ENCODE results near the gene P3H2.
"Not testable (repeated sequence)": the region's sequence is repeated elsewhere in the genome, so short reads cannot be mapped to it uniquely, and the experiment has no call there.

Gene P3H2

DNA sequence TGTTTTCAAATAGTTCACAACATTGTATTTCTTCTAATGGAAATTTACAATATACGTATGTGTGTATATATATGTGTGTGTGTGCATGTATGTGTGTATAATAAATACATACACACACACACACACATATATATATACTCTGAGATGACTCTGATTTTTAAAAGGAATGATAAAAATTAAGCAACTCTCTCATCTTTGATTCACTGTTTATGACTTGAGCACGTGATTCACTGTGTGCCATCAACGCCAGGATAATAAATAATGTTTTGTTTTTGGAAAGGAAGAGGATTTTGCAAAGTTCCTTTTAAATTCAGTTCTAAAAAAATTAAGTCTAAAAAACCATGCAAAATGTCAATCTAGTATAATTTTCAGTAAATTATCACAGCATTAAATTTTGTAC lies 132.4 kb downstream of the P3H2 start:
- no peak for DNase-seq (ENCODE audit: low read depth in 4 of 4, low spot score in 1 of 4)

DNA sequence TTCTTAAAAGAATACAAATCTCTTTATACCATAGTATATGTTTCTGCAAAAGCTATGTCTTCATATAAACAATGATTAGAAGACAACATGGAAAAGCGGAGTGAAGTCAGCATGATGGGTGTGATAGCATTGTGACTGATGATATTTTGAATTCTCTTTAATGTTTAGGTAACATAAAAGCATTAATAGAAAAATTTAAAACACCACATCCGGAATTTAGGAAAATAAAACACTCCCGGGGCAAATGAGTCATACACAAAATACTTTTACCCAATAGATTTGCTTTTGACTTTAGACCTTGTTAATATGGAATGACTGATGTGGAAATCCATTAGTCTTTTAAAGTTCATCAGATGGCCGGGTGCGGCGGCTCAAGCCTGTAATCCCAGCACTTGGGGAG lies 134.7 kb downstream of the P3H2 start:
- DNase-seq (ENCODE audit: low read depth in 4 of 4, low spot score in 1 of 4): no peak

DNA sequence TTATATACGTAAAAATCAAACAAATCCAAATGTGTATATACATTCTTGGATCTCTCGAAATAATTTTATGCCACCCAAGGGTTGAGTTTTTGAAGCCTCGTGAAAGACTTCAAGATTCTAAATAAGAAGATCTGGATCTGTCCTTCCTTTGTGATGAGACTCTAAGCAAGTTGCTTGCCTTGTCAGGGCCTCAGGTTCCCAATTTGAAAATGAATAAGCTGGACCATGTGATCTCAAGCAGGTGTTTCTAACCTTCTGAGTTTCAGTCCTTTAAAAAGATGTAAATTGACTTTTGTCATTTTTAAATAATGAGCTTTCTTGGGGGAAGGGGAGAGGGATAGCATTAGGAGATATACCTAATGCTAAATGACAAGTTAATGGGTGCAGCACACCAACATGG lies 137.1 kb downstream of the P3H2 start:
- no peak for DNase-seq (ENCODE audit: low read depth in 4 of 4, low spot score in 1 of 4)

DNA sequence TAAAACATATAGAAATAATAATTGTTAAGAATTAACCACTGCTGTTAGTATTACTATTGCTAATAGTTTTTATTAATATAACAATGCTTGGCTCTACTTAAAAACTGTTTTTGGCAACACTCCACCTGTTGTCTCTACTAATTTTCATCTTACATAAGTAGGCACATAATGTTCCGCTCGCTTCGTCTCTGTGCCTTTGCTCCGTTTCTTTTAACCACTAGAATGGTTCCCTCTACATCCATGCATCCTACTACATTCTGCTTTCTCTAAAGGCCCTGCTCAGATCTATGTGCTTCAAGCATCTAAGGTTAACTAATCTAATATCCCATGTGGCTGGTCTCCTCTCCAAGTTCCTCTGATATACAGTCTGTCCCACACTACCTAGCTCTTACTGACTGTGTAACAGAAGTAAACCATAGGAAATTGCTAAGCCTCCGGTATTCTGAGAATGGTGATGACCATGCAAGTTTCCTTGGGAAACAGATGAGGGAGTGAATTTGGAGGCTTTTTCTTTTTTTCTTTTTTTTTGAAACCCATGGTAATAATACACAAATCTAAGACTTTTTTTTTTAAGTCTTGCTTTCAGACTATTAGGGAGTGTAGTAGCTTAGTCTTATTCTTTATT lies 138.3 kb downstream of the P3H2 start:
- no peak for DNase-seq (ENCODE audit: low read depth in 4 of 4, low spot score in 1 of 4)

DNA sequence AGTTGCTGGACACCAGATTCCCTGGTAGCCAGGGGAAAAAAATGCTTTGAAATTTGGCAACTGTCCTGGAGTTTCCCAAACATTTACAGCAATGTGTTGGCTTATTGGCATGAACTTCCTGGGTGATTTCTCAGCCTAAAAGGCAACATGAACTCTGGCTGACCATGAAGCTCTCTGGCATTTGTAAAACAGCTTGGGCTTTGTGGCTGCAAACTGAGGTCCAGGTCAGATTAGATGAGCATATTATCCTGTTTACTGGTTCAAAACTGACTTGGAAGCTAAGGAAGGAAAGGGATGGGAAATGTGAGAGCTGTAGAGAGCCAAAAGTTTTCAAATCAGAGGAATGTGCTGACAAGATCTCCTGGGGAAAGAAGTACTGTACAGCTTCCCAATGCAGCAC lies 139.0 kb downstream of the P3H2 start:
- DNase-seq (ENCODE audit: low read depth in 4 of 4, low spot score in 1 of 4): no peak

DNA sequence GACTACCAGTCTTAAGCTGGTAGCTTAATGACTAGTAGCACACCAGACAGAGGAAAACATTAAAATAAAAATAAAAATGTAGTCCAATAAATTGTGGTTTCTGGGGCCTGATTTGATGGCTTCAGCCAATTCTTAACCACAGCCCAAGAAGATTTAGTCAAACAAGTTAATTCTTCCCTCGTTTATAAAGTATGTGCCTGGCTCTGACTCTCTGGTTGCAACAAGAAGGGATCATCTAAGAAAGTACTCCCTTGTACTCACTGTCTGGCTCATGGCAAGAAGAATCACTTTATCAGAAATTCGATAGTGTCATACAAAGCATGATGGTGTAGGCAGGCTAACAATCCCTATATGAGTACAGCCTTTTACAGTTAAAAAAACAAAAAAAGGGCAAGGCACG lies 141.9 kb downstream of the P3H2 start:
- DNase-seq (ENCODE audit: low read depth in 4 of 4, low spot score in 1 of 4): no peak

DNA sequence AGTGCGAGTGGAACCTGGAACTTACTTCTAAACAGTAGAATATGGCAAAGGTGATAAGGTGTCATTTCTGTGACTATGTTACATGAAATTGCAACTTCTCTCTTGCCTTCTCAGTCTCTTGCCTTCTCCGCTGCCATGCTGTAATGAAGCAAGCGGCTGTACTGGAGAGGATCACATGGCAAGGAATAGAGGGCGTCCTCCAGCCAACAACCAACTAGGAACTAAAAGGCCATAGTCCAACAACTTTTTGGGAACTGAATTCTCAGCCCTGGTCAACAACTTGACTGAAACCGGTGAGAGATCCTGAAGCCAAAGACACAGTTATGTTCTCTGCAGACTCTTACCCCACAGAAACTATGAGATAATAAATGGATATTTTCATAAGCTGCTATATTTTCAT lies 143.5 kb downstream of the P3H2 start:
- no peak for DNase-seq (ENCODE audit: low read depth in 4 of 4, low spot score in 1 of 4)

DNA sequence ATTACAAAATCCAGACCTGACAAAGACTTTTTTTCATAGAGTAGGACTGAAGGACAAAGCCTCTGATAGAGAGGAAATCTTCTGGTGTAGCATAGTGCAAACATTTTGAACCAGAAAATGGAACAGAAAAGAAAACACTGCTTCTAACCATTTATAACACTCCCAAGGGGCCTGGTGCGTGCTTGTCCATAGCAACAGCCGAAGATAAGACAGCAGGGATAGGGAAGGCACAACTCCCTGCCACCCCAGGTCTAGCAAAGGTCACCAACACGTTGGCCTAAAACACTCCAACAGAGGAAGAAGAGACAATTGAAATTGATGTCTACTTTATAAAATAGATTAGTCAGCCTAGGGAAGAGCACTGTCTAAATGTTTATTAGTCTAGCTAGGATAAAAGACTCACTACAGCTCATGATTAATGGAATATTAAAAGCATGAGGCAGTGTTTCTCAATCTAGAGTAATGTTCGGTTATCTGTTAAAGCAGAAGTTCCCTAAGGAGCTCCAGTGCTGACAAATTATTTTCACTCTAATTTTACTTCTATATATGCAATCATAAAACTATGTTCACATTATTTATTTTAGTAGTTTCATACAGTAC lies 145.2 kb downstream of the P3H2 start:
- DNase-seq (ENCODE audit: low read depth in 4 of 4, low spot score in 1 of 4): no peak

DNA sequence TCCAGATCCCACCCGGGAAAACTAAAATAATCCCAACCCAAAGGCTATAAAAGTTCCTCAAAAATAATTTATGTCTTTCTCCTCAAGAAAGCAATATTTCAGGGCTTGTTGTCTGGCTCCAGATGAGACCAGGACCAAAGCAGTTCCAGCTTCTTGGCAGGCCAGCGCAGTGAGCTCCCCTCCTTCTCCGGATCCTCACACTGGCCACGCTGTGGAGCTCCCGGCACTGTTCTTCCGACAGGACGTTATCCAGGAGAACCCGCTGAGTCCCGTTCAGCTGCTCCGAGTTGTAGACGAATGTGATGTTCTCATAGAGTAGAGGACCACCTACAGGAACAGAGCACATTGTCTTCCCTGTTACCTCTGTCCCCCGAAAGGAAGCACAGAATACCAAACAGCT lies 146.3 kb downstream of the P3H2 start:
- DNase-seq (ENCODE audit: low read depth in 4 of 4, low spot score in 1 of 4): no peak

DNA sequence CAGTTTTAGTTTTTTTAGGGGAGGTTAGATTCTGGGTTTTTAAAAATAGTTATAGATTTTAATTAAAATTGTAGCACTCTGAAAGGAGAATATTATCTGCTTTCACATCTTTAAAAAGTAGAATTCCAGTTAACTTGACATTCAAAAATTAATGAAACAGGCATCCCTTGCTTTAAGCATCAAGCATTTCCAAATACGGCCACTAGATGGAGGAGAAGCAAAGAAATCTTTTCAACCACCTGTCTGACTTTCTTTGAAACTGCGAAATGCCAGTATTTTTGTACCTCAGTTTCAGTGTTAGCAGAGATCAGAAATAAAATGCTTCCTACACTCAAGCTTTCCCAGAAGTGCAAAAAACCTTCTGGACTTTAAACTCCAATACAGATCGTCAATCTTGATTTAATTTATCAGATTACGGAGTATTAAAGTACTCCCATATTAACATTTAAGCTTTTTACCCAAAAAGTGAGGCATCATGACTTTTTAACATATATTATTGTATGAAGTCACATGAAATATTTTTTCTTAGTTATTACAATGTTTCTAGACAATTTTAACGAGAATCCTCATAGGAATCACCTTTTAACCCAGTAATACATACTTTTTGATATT lies 153.3 kb downstream of the P3H2 start:
- DNase-seq (ENCODE audit: low read depth in 4 of 4, low spot score in 1 of 4): no peak

DNA sequence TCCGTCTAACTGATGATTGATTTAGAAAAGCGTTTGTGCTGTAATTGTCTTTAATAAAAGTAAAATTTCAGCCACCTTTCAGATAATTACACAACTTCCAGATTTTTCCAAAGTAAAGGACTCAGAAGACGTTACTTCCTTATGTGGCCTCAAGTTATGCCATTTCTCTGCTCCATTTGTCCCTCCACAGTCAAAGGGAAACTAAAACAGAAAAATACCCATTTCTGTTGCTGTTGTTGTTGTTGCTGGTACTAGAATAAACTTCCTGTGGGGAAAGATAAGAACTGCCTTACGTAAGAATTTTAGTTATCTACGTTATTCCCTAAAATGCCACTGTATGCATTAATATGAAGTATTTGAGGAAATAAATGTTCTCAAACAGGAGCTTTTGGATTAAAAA lies 153.9 kb downstream of the P3H2 start:
- DNase-seq (ENCODE audit: low read depth in 4 of 4, low spot score in 1 of 4): no peak

DNA sequence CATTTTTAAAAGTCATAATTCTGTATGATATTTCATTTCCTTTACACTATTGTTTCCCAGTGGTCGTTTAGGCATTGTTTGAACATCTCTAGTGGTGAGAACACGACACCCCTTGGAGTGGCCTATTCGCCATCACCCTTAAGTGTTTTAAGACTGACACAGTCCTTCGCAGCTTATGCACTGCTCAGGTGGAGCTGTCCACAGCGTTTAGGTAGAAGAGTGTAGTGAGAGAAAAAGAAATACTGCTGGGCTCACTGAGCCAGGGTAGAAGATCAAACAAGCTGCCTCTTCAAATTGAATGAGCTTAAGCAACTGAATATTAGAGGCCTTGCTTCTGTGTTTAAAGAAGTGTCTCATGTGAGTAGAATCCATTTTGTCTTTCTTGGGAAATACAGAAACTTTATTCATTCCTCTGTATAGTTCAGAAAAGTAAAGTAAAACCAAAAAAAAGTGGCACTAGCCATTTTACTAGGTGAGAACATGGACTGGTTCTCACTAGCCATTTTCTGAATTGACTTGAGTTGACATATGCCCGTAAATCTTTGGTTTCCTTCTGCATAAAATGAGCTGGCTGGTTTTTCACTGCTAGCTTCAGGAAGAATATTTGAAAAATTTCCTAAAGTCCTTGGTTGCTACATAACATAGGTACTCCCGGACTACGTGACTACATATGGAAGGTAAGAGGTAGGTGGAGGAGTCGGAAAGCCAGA lies 155.9 kb downstream of the P3H2 start:
- DNase-seq (ENCODE audit: low read depth in 4 of 4, low spot score in 1 of 4): no peak

DNA sequence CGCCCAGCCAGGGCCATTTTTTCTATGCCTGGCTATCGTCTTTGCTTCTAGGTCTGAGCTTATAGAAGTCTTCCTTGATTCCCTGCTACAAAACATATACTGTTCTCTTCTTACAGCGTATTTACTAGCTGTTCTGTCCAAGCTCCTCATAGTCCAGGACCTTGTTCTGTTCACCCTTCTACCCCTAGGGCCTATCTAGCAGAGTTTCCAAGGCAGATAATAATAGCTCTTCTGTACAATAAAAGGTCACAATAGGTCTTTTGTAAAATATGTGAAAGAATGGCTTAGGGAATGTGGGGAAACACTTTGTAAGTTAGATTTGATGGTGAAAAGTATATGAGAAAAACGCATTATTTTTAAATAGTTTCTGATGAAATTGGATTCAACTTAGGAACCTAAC lies 158.2 kb downstream of the P3H2 start:
- DNase-seq (ENCODE audit: low read depth in 4 of 4, low spot score in 1 of 4): no peak

DNA sequence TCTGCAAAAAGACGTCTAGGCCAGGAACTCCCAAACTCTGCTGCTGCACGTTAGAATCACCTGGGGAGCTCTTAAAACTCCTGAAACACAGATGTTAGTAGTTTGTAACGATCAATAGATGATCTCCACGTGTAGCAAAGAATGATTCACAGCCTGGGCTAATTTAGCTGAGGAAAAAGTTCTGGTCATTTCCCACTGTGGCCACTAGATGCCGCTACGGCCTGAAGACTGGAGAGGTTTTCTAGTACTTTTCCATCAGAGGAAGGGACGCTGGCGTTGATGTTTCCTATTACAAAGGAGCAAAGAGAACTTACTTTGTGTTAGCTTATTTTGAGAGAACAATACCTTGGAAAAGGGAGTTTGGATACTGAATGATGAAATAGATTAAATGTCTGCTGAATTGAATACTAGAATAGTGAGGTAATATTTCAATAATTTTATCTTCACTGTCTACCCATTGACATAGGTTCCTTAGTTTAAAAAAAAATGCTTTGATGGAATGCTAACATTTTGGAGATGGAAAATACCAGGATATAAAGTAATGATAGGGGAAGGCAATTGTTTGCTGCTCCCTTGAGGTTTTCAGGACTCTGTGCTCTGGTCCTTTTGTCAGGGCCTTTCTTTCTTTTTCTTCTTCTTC lies 159.1 kb downstream of the P3H2 start:
- peak; percentile 47 to 64 (median 54) for DNase-seq (ENCODE audit: low read depth in 4 of 4, low spot score in 1 of 4)

DNA sequence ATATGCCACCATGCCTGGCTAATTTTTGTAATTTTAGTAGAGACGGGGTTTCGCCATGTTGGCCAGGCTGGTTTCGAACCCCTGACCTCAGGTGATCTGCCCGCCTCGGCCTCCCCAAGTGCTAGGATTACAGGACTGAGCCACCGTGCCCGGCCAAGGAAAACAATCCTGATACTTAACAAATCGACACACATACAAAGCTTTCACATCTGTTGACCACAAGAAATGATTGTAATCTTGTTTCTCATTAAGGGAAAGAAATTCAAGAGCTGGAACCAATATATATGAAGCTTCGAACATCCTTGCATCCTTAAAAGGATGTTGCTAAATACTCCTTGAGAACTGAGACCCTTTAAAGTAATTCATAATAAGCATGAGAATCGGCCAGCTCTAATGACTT lies 159.6 kb downstream of the P3H2 start:
- DNase-seq (ENCODE audit: low read depth in 4 of 4, low spot score in 1 of 4): not testable (repeated sequence)

DNA sequence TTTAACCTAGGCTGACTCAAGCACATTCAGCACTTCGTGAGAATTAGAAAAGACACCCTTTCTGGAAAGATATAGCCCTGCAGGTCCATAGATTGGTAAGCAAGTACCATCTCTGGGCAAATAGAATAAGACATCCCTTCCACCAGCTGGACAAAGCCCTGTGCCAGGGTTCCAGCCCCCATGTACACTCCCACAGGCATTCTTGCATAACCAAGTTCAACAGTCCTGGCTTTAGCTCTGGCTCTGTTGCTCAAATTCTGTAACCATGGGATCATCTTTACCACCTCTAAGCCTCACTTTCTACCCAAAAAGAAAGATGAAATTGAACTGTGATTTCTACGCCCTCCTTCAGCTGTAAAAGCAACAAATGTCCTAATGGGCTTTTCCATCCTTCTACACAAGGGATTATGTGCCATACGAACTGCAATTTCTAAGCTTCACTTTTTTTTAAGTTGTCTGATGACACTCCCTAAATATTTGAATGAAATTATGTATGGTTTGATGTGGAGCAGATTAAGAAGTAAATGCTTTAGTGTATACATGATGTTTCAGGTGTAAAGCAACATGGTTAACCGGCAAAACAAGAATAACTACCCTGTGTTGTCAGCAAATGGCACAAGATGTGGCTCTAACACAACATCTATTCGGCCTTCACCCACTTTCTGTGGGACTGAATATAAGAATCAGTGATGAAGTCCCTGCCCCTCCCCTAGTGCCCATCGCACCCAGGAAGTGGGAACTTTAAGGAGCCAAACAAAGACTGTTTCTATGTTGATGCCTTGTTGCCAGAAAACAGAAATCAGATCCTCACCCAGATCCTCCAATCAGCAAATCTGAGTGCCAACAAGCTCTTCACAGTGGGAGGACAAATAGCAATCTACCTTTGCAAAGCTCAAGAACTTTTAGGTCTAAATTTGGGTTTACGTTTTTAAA lies 165.7 kb downstream of the P3H2 start:
- DNase-seq (ENCODE audit: low read depth in 4 of 4, low spot score in 1 of 4): no peak

DNA sequence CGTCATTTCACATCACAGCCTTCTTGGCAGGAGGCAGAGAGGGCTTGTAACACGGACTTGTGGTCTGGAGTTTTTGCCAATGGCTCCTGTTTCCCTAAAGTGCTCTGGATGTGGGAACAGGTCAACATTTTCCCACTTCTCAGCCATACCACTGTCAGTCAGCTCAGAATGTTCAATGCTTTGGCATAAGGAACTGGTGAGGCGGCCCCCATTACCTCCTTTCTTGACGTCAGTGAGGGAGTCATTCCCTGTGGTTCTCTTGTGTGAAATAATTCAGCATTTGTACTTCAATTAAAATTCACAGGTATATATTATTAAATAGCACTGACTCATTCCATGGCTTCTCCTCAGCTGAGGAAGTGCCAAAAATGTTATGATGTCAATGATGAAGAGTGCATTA lies 167.1 kb downstream of the P3H2 start:
- DNase-seq (ENCODE audit: low read depth in 4 of 4, low spot score in 1 of 4): no peak

DNA sequence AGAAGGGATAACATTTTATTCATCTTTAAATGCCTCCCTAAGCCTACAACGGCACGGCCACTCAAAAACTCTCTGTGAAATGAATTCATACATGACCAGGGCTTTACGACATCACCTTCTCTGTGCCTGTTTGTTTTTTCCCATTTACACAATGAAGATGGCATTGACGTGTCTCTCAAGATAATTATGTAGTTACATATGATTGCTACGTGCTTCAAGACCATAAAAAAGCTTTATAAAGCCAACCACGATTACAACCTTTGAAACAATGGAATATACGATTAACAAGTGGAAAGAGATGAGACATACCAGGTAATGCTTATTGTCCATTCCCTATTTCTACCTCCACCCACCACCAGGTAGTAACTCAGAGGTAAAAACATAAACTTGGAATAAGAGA lies 168.4 kb downstream of the P3H2 start:
- DNase-seq (ENCODE audit: low read depth in 4 of 4, low spot score in 1 of 4): no peak

DNA sequence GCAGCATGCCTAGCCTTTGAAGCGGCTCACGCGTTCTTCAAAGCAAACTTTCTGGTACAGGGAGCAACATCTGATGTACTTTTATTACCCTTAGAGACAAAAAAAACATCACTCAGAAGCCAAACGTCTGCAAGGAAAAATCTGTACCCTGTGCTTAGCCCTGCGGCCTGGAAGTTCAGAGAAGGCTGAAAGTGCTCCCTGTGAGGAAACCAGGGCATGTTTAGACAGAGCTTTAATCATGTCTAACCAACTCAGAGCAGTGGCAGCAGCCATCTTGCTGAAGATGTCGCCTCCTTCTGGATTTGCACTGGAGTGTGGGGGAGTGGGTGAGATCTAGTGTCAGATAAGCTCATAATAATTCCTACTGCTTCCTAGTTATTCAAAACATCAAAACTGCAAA lies 170.4 kb downstream of the P3H2 start:
- no peak for DNase-seq (ENCODE audit: low read depth in 4 of 4, low spot score in 1 of 4)

DNA sequence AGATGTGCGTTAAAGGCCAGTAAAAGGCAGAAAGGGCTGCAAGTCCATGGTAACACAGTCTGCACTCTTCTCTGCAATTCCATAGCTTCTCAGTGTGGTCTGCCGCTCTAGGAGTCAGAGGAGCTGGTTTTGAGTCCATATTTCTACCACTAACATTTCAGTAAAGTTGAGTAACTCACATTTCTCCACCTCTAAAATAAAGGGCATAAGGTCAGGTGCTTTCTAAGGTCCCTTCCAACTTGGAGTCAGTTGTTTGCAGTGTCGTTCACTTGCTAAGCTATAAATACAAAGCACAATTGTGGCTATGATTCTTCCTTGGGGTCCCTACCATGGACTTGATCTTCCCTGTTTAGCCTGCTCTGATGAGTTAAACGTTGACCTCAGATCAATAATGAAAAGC lies 171.1 kb downstream of the P3H2 start:
- no peak for DNase-seq (ENCODE audit: low read depth in 4 of 4, low spot score in 1 of 4)

DNA sequence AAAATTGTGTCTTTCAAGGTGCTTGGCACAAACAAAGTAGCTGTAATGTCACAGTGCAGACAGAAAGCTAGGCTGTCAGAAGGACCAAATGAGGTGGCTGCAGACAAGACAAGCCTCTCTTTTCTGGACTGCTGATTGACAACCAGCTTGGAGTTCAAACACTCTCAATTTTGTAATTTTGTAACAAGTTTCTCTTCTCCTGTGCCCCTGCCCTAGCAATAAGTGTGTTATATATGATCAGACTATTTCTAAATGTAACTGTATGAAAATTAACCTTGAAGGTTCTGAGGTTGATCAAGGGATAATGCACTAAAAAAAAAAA lies 172.0 kb downstream of the P3H2 start:
- DNase-seq (ENCODE audit: low read depth in 4 of 4, low spot score in 1 of 4): no peak

Measured in stimulated activated CD4-positive, alpha-beta T cell treated with anti-CD3 and anti-CD28 coated beads, Interleukin-1b, Interleukin-23, amount 100 ng/mL, for 24 hours (primary cell).